NCI-H82 (cell line): ENCODE data around the gene MRPS2.

Source experiments
- DNase-seq: peaks from one replicate; lab custom pipeline; 2025; lab: John Stamatoyannopoulos, UW

The MRPS2 gene

DNA sequence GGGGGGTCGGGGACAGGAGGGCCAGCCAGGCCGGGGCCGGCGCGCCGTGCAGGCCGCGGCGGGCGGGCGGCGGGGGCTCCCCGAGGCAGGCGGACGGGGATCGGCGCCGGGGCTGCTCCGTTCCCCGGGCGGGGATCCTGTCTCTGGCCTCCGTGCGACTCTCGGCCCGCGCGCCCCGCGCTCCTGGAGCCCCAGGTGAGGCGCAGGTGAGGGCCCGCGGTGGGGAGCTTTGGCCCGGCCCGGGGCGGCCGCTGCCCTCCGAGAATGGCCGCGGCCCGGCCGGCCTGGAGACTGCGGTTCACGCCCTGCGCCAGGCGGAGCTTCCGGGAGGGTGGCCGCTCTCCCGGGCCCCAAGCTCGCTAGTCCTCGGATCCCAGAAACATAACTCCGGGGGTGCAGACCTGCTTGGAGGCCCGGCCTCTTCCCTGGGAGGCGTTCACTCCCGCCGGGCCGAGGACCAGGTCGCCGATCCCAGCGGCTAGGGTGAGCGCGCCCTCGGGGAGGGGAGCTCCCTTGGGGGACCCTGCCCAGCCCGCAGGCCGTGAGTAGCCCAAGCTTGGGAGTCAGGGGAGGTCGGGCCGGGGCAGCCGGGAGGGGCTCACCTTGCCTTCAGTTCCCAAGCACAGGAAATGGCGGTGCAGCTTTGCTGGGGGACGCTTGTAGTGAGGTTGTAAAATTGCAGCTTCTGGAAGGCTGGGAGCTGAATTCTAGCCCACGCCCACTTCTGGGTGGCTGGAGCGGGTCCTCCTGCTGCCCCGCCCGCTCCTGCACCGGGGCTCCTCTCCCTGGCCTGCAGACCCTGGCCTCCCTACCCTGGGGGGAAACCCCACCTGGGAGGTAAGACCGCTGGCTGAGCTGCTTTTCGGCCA, 20.2 kb upstream of the MRPS2 start:
- peak; percentile 18 for DNase-seq

DNA sequence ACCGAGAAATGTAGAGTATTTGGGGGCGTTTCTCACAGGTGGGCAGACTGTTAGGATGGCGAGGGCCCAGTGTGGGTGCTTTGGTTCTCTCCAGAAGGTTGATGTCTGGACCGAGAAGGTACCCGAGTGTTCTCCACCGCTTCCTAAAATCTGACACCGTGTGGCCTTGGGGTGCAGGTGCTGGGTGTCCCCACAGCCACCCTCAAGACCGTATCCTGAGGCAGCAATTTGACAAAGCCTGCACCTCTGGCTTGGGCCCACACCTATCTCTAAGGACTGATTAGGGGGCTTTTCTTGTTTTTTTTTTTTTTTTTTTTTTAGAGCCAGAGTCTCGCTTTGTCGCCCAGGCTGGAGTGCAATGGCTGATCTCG, 19.6 kb upstream of the MRPS2 start:
- no peak for DNase-seq

DNA sequence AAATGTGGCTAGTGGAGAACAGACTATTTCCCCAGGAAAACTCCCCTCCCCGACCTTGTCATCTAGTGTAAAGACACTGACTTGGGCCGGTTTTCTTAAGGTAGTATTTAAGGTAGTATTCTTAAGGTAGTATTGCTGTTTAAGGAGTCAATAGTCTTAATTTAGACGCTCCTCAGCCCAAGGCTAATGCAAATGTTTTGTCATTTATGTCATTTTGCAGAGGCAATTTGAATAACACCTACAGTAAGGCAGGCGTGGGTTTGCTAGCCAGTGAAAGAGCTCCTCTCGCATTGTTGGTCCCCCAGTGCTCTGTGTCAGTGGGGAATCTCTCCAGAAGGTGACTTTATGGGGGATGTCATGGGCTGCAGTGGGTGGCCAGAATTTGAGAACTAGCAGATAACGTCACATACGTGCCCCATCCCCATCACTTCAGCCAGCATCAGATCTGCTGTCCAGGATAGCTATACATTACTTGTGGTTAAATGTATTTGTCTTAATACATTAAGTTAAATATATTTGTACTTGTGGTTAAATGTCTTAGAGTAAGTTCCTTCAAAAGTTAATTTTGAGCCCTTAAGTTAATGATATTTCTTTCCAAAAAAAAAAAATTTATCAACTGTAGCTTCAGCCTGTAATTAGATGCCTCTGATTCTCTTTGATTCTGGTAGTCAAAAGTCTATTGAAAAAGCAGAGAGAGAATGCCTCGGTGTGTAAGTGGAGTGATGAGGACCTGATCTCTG, 18.3 kb upstream of the MRPS2 start:
- no peak for DNase-seq

DNA sequence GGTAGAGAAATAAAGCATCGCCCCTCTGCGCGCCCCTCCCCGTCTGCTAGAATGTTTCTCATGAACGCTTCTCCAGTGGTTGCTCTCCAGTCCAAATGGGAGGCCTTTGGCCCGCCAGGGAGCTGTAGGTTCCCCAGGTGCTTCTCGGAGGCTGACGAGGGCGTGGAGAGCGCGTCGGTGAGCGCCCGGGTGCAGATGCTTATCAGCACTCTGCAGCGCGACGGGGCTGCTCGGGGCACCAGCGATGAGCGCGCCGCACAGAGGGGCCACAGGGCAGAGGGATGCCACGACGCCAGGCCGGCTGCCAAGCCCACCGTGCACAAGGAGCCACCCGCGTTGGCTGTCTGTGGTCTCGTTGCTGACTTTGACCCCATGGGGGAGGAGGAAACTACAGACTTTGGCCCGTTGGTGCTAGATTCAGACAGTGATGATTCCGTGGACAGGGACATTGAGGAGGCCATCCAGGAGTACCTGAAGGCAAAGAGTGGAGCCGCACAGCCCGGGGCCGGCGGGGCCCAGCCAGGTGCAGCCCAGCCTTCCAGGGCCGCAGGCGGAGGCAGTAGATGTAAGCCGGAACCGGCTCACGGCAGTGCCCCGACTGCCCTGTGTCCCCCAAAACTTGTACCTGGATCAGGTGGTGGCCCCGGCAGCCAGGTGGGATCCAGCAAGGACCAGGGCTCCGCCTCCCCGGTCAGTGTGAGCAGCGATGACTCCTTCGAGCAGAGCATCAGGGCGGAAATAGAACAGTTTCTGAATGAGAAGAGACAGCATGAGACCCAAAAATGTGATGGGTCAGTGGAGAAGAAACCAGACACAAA, 15.8 kb upstream of the MRPS2 start:
- DNase-seq = no peak

DNA sequence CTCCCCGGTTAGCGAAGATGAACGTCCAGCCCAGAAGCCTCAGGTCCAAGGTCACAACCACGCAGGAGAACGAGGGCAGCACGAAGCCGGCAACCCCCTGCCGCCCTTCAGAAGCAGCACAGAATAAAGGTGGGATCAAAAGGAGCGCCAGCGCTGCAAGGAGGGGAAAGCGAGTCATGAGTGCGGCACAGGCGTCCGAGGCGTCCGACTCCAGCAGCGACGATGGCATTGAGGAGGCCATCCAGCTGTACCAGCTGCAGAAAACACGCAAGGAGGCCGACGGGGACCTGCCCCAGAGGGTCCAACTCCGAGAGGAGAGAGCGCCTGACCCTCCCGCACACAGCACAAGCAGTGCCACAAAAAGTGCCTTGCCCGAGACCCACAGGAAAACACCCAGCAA, 15.1 kb upstream of the MRPS2 start:
- no peak for DNase-seq

DNA sequence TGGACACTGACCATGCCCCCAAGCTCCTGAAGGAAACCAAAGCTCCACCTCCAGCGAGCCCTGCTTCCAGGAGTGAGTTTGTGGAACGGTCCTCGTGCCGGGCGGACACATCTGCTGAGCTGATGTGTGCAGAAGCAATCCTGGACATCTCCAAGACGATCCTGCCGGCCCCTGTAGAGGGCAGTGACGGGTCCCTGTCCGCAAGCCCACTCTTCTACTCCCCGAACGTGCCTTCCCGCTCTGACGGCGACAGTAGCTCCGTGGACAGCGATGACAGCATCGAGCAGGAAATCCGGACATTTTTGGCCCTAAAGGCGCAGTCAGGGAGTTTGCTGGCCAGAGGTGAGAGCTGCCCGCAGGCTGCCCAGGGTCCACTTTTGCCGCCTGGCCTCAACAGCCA, 14.7 kb upstream of the MRPS2 start:
- no peak for DNase-seq

DNA sequence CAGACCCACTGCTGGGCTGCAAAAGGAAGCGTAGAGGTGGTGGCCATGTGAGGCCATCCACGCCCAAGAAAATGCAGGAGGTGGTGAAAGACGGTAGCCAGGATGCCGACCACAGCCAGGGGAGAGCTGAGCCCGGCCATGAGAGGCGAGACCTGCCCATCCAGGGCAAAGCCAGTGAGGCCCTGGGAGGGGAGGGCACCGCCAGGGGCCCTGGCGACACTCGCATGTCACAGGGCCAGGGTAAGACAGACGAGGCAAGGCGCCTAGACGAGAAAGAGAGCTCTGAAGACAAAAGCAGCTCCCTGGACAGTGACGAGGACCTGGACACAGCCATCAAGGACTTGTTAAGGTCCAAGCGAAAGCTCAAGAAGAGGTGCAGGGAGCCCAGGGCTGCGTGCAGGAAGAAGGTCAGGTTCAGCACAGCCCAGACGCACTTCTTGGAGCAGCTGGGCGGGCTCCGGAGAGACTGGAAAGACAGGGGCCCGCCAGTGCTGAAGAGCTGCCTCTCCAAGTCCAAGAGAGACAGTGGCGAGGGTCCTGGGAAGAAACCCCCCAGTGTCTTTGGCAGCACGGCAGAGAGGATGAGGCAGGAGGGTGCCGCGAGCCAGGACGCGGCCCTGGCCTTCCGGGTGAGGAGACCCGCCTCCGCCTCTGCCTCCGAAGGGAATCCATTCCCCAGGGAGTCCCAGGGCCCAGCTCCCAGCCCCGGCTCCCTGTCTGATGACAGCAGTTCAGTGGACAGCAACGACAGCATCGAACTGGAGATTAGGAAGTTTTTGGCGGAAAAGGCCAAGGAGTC, 14.0 kb upstream of the MRPS2 start:
- DNase-seq = no peak

DNA sequence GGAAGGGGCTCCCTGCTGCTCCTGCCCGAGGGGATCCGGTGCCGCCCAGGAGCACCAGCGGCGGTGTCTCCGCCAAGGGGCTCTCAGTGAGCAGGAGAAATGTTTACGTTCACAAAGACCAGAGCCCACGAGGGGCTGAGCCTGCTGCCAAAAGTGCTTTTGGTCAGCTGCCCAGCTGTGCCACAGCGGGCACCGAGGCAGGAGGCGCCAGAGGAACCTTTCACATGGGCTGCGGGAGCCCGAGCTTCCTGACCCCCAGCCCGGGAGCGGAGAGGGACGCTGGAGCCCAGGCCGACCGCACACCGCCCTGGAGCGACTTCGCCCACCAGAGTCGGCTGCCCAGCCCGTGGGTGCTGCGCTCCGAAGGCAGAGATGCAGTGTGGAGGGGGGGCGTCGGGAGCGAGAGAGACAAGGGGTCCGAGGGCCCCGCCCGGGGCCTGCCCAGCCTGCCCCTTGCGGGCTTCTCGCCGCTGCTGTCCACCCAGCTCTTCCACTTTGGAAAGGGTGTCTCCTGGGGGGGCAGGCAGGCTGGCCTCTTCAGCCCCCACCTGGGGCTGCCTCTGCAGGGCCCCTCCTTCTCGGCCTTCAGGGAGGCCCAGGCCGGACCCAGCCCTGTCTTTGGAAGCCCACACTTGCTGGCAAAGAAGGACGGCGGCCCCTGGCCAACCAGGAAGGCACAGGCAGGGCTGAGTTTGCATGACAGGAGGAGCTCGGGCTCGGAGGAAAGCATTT, 13.0 kb upstream of the MRPS2 start:
- DNase-seq = no peak

DNA sequence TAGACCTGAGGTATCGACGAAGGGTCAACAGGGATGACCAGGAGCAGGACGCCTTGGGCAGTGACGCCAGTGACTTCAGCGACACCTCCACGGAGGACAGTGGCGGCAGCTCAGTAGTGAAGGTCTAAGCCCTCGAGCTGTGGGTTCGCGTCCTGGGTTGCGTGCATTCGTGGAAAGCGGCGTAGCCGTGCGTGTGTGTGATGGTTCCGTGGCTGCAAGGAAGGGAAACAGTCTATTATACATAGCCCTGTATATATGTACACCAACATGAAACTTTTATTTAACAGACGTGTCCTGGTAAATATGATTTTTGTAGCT, 12.5 kb upstream of the MRPS2 start:
- no peak for DNase-seq

DNA sequence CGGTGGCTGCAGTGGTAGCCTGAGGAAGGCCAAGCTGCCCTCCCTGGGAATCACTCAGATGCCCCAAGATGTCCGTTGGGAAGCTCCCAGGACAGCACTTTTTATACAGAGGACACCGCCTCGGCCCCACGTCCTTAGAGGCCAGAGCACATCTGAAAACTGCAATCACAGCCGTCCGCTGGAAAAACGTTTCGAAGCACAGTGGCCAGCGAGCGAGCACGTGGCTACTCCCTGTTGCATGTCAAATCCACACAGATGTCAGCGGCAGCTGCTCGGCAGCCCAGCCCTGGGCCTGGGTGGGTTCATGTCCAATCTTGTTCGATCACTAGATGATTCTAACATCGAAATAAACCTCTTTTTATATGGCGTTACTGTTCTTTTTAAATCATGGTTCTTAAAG, 12.0 kb upstream of the MRPS2 start:
- DNase-seq = no peak

DNA sequence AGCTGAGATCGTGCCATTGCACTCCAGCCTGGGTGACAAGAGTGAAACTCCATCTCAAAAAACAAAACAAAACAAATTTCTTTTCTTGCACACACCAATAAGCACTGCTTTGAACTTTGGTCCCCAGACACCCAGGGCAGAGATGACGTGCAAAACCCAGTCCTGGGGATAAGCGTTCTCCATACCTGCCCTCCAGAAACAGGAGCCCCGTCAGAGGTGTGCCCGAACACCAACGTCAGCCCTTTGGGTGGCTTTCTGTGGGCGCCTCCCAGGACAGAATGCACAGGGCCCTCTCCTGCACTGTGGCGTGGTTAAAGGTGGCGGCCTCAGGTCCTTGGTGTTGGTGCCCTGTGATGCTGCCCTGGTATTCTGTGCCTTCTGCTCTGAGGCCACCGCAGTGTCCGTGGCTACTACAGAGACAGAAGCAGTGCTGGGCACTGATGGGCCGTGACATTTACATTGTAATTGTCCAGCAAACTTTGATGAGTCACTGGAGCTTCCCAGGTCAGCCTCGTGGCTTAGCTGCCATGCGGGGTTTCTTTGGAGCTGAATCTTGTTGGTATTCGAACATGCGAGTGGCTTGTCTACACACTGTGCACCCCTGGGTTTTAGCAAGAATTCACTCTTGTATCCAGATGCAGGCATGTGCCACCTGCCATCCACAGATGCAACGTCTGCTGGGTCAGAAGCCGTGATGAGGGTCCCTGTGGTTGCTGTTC, 11.1 kb upstream of the MRPS2 start:
- no peak for DNase-seq

DNA sequence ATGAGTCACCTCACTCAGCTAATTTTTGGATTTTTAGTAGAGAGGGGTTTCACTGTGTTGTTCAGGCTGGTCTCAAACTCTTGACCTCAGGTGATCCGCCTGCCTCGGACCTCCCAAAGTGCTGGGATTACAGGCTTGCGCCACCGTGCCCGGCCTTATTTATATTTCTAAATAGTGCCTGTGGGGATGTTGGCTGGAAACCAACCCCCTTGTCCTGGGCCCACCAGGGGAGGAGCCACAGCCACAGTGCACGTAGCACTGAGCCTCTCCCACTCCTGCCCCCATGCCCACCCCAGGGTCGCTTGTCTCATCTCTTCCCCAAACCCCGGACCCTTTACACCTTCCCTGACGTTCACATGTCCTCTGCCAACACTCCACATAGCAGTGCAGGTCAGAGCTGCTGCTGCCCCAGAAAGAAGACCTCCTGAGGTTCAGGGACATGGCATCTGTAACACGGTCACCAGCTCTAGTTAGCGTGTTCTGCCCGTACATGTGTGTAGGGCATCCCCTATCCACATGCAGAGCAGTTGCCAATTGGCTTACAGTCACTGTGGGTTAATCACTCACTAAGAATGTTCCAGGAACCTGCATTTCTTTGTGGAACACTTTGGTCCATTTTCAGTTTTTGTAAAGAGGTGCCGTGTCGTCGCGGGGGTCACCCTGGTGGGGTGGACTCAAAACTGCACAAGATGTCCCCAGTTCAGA, 10.2 kb upstream of the MRPS2 start:
- no peak for DNase-seq

DNA sequence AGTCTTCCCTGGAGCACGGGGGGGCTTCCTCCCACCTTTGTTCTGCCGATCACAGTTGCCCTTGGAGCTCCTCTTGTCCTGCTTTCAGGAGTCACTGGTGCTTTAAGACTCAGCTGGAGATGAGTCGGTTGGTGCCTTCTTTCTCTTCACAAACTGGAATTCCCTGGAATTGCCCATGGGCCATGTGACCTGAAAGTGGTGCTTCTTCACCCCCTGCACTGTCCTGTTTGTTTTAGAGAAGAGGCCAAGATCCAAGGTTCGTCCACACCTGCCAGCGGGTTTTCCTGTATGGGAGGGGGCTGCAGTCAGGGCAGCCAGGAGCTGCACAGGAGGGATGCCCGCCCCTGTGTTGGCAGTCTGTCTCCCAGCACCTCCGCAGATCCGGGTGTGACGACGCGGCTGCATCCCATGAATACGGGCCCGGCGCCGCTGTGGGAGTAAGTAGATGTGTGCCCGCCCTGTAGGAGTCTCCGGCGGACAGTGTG, 9.5 kb upstream of the MRPS2 start:
- DNase-seq = no peak

DNA sequence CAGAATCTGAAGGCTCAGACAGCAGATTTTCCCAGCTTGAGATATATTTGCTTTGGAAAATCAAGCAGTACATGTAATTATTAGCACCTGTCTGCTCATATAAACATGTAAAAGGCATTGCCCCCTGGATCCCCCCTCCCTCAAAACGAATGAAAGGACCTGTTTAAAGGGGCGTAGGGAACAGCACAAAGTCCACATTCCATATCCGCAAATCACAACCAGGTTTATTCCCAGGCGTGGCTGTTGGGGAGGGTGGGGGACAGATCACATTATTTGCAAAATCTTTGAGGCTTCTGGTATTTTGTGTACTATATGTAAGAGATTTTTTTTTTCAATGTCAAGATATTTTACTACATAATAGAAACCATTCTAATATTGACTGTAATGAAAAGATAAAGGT, 8.7 kb upstream of the MRPS2 start:
- DNase-seq = no peak

DNA sequence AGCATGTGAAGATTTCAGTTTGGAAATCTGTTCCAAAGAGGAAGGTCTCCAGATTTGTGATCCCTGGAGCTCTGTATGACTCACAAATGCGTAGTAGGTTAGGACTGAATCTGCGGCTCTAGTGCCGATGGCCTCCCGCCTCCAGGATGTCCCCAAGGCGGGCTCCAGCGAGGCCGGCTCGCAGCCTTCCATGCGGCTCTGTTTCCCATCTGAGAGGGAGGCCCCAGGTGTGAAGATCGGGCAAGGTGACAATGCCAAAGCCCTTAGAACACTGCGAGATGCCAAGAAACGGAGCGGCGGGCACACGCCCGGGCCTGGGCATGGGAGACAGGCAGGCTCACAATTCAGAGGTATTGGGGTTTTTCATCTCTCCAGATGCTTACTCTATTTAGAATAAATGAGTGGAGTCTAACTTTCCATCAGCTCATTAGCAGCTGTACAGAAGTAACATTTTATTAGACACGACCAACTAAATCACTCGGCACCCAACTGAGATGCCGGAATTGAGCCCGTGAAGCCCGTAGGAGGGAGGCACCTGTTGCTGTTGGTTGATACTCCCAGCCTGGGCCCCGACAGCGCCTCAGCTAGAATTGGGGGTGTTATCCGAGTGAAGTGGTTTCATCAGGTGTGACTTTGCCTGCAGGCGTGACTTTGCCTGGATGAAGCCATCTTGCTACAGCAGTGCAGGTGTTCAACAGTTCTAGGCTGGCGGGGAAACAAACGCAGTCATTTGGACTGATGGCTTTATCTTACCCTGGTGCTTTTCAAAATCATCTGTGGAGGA, 7.4 kb upstream of the MRPS2 start:
- no peak for DNase-seq

DNA sequence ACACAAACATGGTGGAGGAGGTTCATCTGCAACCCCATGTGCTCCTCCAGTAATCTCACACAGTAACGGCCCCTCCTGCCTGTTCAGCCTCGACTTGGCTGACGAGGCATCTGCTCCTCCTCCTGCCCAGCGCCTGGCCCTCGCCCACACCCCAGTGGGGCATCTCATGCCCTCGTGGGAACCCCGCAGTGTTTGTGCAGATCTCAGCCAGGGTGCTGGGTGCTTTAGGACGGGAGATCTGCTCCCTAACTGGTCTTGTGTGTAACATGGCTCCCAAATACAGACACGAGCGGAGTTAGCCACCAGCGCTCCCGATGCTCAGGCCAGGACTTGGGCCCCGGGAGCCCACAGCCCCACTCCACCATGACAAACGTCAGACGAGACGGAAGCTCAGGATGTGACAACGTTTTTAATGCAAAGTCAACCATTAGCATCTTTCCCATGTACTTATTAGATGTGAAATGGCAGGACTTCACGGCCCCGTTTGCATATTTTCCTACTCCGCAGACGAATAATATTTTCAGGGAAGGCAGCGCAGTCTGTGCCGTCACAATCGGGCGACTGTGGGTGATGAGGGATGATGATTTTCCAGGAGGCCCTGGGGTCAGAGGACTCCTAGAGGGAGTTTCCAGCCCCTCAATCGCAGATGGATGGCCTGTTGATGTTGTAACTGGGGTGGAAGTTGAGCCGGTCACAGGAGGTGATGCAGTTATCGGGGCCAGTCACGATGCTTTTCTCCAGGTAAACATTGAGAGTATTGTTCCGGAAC, 5.5 kb upstream of the MRPS2 start:
- DNase-seq = no peak

DNA sequence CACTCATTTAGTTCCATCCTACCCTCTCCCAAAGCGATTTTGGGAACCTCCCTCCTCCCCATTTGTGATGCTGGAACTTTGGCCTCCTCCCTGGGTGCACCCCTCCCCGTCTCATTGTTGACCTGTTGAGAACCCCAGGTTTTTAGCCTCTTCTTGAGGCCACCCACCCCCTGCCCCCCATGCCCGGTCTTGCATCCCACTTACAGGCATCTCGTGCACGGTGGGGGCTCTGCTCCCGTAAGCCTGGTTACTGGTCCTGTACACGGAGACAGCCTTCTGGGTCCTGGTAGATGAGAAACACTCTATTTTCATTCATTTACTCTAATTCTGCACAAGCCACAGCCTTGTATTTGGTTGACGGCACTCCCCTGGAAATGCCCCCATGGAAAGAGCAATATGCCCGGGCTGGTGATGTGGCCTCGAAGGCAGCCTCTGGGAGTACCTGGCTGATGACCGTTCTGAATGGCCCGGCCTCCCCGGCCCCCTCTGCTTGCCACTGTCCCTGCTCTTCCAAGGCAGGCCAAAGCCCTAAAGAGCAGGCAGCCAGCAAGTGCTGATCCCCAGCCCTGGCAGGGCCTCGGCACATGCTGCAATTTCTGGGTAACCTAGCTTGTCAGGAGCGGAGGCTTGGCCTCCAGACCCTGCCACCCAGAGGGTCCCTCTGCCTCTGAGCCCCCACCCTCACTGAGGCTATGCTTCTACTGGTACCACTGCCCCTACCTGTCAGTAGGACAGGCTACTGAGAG, 1.9 kb upstream of the MRPS2 start:
- DNase-seq = no peak
